Trophoblast cell (in vitro differentiated cells and primary cell): ENCODE data around the gene PTPRN2.

ENCODE experiments used
- DNase-seq, 2 donors: peaks; one replicate each; pipeline ENCODE4 v3.0.0-alpha.2; 2016
- H2AFZ ChIP-seq: 2 replicates; pipeline ENCODE4 v1.6.1; 2013; ENCODE audit warnings: low read length, moderate library complexity, mild to moderate bottlenecking; ENCODE audit not compliant: insufficient read depth, poor library complexity
- H2AK5ac ChIP-seq: 2 replicates; pipeline ENCODE4 v1.6.1; 2013; ENCODE audit warnings: mild to moderate bottlenecking, low read length
- H2BK120ac ChIP-seq: 2 replicates; pipeline ENCODE4 v1.6.1; 2013; ENCODE audit warnings: low read length, mild to moderate bottlenecking, moderate library complexity; ENCODE audit not compliant: insufficient read depth, poor library complexity
- H2BK12ac ChIP-seq: 2 replicates; pipeline ENCODE4 v1.6.1; 2013; ENCODE audit warnings: mild to moderate bottlenecking, low read length, moderate library complexity
- H2BK5ac ChIP-seq: 2 replicates; pipeline ENCODE4 v1.6.1; 2013; ENCODE audit warnings: low read length, low read depth, moderate library complexity, mild to moderate bottlenecking; ENCODE audit not compliant: poor library complexity
- H3K14ac ChIP-seq: 2 replicates; pipeline ENCODE4 v1.6.1; 2013; ENCODE audit warnings: mild to moderate bottlenecking, low read length
- H3K18ac ChIP-seq: 2 replicates; pipeline ENCODE4 v1.6.1; 2013; ENCODE audit warnings: mild to moderate bottlenecking, low read length
- H3K23ac ChIP-seq: 2 replicates; pipeline ENCODE4 v1.6.1; 2013; ENCODE audit warnings: low read length
- H3K27ac ChIP-seq: 2 replicates; pipeline ENCODE4 v1.5.1; 2013; ENCODE audit warnings: low read depth, mild to moderate bottlenecking, inconsistent platforms, low read length, moderate library complexity
- H3K27me3 ChIP-seq: 2 replicates; pipeline ENCODE4 v1.6.1; 2013; ENCODE audit warnings: inconsistent platforms, mild to moderate bottlenecking, low read length, moderate library complexity; ENCODE audit not compliant: insufficient read depth
- H3K36me3 ChIP-seq, 2 experiments: 1 replicate in 1 of 2; 2 replicates in 1 of 2; pipeline ENCODE4 v1.6.1; 2013; ENCODE audit warnings: low read length in 2 of 2, mild to moderate bottlenecking in 2 of 2, moderate library complexity in 1 of 2; ENCODE audit not compliant: insufficient read depth in 2 of 2, control insufficient read depth in 1 of 2
- H3K4ac ChIP-seq: 2 replicates; pipeline ENCODE4 v1.6.1; 2013; ENCODE audit warnings: low read depth, mild to moderate bottlenecking, low read length, moderate library complexity
- H3K4me1 ChIP-seq, 2 experiments: 1 replicate in 1 of 2; 2 replicates in 1 of 2; pipeline ENCODE4 v1.6.1; 2013; ENCODE audit warnings: low read length in 2 of 2, mild to moderate bottlenecking in 2 of 2, moderate library complexity in 1 of 2; ENCODE audit not compliant: insufficient read depth in 2 of 2, control insufficient read depth in 1 of 2
- H3K4me2 ChIP-seq: 2 replicates; pipeline ENCODE4 v1.6.1; 2013; ENCODE audit warnings: inconsistent platforms, mild to moderate bottlenecking, low read length, moderate library complexity
- H3K4me3 ChIP-seq: 2 replicates; pipeline ENCODE4 v1.5.1; 2013; ENCODE audit warnings: mild to moderate bottlenecking, low read depth, low read length, inconsistent platforms
- H3K79me1 ChIP-seq: one replicate; pipeline ENCODE4 v1.6.1; 2013; ENCODE audit warnings: low read length
- H3K79me2 ChIP-seq: 2 replicates; pipeline ENCODE4 v1.6.1; 2013; ENCODE audit warnings: low read length, mild to moderate bottlenecking; ENCODE audit not compliant: control insufficient read depth, insufficient read depth, poor library complexity
- H3K9ac ChIP-seq: 2 replicates; pipeline ENCODE4 v1.6.1; 2013; ENCODE audit warnings: mild to moderate bottlenecking, low read length
- H3K9me3 ChIP-seq: 2 replicates; pipeline ENCODE4 v1.6.1; 2013; ENCODE audit warnings: low read depth, mild to moderate bottlenecking, control low read depth, inconsistent platforms, low read length; ENCODE audit not compliant: insufficient read depth
- H4K12ac ChIP-seq: 2 replicates; pipeline ENCODE4 v1.6.1; 2013; ENCODE audit warnings: low read depth, mild to moderate bottlenecking, low read length, moderate library complexity
- H4K8ac ChIP-seq: 2 replicates; pipeline ENCODE4 v1.6.1; 2013; ENCODE audit warnings: low read depth, mild to moderate bottlenecking, low read length, moderate library complexity
- H4K91ac ChIP-seq: one replicate; pipeline ENCODE4 v1.6.1; 2013; ENCODE audit warnings: low read depth, mild to moderate bottlenecking, low read length, moderate library complexity
- WGBS: extraction: QIAGEN DNeasy Blood & Tissue Kit; methylation state at CpG from one replicate; pipeline ENCODE4 v1.1.7; 2013; ENCODE audit warnings: missing lambda C conversion rate; ENCODE audit not compliant: insufficient read length, insufficient coverage; ENCODE audit errors: extremely low coverage; 5-methylcytosine and 5-hydroxymethylcytosine counted together

Gene PTPRN2

DNA sequence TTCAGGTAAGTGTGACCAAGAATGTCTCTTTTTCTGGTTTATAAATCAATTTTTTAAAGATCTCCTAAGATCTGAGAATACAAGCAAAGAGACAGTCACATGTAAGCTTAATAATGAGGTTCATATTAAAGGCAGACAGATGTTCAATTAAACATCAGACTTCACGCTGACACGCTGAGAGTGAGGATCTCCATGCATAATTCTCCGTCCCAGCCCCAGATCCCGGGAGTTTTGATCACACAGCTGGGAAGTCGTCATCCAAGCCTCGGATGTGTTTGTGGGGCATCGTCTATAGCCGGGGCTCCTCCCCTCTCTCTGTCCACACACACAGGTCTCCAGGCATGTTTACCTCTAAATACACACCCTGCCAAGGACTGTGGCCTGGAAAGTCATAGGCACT is 223.2 kb downstream of the PTPRN2 start:
- Histone ChIP-seq H3K36me3 (no peaks in the 10 kb centered on the region), H4K8ac (no peak overlapping the region), H3K79me1 (no peaks in the 10 kb centered on the region), H2BK12ac (no peak overlapping the region), H4K91ac (no peak overlapping the region), H3K14ac (no peak overlapping the region), H3K4me1 (no peaks in the 10 kb centered on the region), H3K27me3 (no peaks in the 10 kb centered on the region), H3K9me3 (peaks cover 36% of the 10 kb centered on the region), H2AK5ac (no peak overlapping the region), H3K4ac (no peak overlapping the region), H2AFZ (no peak overlapping the region), H2BK5ac (no peak overlapping the region), H3K23ac (no peak overlapping the region), H3K27ac (no peak overlapping the region), H3K18ac (no peak overlapping the region), H3K4me3 (no peak overlapping the region), H4K12ac (no peak overlapping the region), H3K79me2 (no peaks in the 10 kb centered on the region), H2BK120ac (no peak overlapping the region), H3K9ac (no peak overlapping the region), H3K4me2 (no peak overlapping the region)
- whole genome bisulfite sequencing = no CpG with 5 or more reads among the region's 8 CpGs
- DNase-seq = no peak

DNA sequence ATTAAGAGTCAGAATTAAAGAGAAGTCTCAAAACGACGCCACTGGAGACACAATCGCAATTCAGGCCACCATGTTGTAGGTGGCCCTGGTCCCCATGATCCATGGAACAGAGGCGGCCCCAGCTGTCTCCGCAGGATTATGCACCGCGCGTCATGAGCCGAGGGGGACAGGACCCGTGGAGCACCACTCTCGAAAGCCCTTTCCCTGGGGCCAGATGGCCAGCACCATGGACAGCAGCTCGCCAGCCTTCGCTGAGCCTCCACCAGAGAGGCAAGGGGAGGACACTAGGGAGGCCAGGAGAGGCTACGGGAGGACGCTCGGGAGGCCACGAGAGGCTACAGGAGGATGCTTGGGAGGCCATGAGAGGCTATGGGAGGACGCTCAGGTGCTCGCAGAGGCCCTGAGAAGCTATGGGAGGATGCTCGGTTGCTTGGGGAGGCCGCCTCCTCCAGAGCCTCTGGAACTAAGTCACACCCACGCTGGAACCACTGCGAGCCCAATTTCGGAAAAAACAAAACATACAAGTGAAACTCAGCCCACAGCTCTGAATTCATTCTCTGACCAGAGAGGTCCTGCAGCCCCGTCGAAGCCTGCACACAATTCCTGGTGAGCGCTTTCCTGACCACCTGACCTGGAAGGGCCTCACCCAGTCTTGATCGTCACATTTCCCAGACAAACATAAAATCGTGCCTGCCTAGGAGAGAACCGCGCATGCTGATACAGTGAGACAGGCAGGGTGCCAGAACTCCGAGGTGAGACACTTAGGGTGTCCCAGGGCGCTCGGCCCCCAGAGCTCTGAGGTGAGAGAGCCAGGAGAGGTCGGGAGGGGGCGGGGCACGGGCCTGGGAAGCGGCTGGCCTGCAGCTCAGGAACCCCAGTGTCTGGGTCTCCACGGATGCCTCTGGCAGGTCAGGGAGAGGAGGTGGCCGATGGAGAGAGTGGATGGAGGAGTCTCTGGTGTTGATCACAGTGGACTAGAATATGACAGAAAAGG is 224.4 kb downstream of the PTPRN2 start:
- H2BK5ac ChIP-seq = no peak overlapping the region
- H2AK5ac ChIP-seq = no peak overlapping the region
- H2BK12ac ChIP-seq = no peak overlapping the region
- no peak overlapping the region for H3K14ac ChIP-seq
- H3K27me3 ChIP-seq = no peaks in the 10 kb centered on the region
- no peak overlapping the region for H3K4me2 ChIP-seq
- no peak overlapping the region for H4K91ac ChIP-seq
- peak in 1 of 2 donors; percentile 28 for DNase-seq
- H4K12ac ChIP-seq = no peak overlapping the region
- no peak overlapping the region for H3K9ac ChIP-seq
- peaks cover 34% of the 10 kb centered on the region for H3K9me3 ChIP-seq
- H3K4me3 ChIP-seq = no peak overlapping the region
- H3K36me3 ChIP-seq = no peaks in the 10 kb centered on the region
- H3K79me1 ChIP-seq = no peaks in the 10 kb centered on the region
- no peak overlapping the region for H3K23ac ChIP-seq
- H3K79me2 ChIP-seq = no peaks in the 10 kb centered on the region
- no peak overlapping the region for H3K4ac ChIP-seq
- no peak overlapping the region for H2BK120ac ChIP-seq
- H2AFZ ChIP-seq = no peak overlapping the region
- no peak overlapping the region for H3K18ac ChIP-seq
- no peak overlapping the region for H3K27ac ChIP-seq
- no peak overlapping the region for H4K8ac ChIP-seq
- H3K4me1 ChIP-seq = no peaks in the 10 kb centered on the region
- no CpG with 5 or more reads among the region's 40 CpGs for WGBS

DNA sequence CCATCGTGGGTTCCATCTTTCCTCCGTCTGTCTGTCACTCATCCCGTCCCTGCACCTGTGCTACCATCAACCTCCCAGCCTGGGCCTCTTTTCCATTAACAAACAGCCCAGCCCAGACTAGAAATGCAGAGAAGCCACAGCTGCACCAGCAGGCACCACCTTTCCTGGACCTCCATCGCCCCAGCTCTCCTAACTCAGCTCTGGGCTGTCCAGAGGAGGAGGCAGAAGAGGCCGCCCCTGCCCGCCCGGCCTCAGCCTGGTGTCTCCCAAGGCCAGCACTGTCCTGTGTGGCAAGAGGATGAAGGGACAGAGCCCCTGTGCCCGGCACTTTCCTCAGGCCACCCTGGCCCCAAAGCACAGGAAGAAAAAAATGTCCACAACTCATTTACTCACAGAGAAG is 225.6 kb downstream of the PTPRN2 start:
- no peak overlapping the region for H2AK5ac ChIP-seq
- no peak overlapping the region for H2BK12ac ChIP-seq
- DNase-seq = no peak
- no peak overlapping the region for H3K4me2 ChIP-seq
- no peak overlapping the region for H3K4ac ChIP-seq
- H3K9me3 ChIP-seq = peaks cover 33% of the 10 kb centered on the region
- H3K4me1 ChIP-seq = no peaks in the 10 kb centered on the region
- H3K79me2 ChIP-seq = no peaks in the 10 kb centered on the region
- H4K12ac ChIP-seq = no peak overlapping the region
- H2BK5ac ChIP-seq = no peak overlapping the region
- no peak overlapping the region for H2AFZ ChIP-seq
- no peak overlapping the region for H3K9ac ChIP-seq
- no peak overlapping the region for H3K23ac ChIP-seq
- H3K14ac ChIP-seq = no peak overlapping the region
- no peak overlapping the region for H4K8ac ChIP-seq
- no peak overlapping the region for H3K4me3 ChIP-seq
- H2BK120ac ChIP-seq = no peak overlapping the region
- no CpG with 5 or more reads among the region's 8 CpGs for WGBS
- H4K91ac ChIP-seq = no peak overlapping the region
- H3K36me3 ChIP-seq = no peaks in the 10 kb centered on the region
- H3K27ac ChIP-seq = no peak overlapping the region
- no peaks in the 10 kb centered on the region for H3K27me3 ChIP-seq
- no peaks in the 10 kb centered on the region for H3K79me1 ChIP-seq
- H3K18ac ChIP-seq = no peak overlapping the region

DNA sequence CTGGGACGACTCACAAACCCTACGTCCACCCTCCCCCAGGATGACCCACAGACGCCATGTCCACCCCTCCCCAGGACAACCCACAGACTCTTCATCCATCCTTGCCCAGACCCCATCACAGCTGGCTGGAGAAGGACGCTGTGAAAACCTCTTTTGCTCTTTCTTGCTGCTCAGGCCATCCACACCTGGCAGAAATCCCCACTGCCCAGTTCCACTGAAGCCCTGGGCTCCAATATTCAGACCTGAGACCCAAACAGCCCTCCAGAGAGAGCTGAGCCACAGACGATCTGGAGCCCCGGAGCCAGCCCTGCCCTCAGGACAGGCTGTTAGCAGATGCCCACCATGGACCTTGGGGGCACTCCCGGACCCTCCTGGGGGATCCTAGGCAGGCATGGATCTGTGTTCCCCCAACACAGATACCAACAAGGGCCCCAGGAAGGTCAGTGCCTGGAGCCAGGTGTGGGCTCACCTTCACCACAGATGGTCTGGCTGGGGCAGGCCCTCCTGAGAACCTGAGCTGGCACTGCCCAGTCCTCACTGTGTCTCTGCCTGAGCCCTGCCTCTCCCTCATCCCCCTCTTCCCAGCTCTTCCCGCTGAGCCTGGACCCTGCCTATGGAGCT is 226.2 kb downstream of the PTPRN2 start:
- H2BK12ac ChIP-seq = no peak overlapping the region
- no peak overlapping the region for H3K23ac ChIP-seq
- no peaks in the 10 kb centered on the region for H3K4me1 ChIP-seq
- H2AK5ac ChIP-seq = no peak overlapping the region
- H3K9me3 ChIP-seq = peaks cover 32% of the 10 kb centered on the region
- no peaks in the 10 kb centered on the region for H3K36me3 ChIP-seq
- no peak overlapping the region for H3K4me3 ChIP-seq
- H2BK5ac ChIP-seq = no peak overlapping the region
- no peak for DNase-seq
- H3K27ac ChIP-seq = no peak overlapping the region
- no peak overlapping the region for H3K18ac ChIP-seq
- no peak overlapping the region for H2BK120ac ChIP-seq
- H4K12ac ChIP-seq = no peak overlapping the region
- no peak overlapping the region for H3K4me2 ChIP-seq
- no peak overlapping the region for H3K9ac ChIP-seq
- H3K4ac ChIP-seq = no peak overlapping the region
- no peak overlapping the region for H3K14ac ChIP-seq
- H4K91ac ChIP-seq = no peak overlapping the region
- no peaks in the 10 kb centered on the region for H3K27me3 ChIP-seq
- no peak overlapping the region for H2AFZ ChIP-seq
- H4K8ac ChIP-seq = no peak overlapping the region
- no peaks in the 10 kb centered on the region for H3K79me1 ChIP-seq
- no peaks in the 10 kb centered on the region for H3K79me2 ChIP-seq
- no CpG with 5 or more reads among the region's 8 CpGs for WGBS
